A549 (cell line): Measurements from ENCODE around the gene COLEC12. TPM values are rescaled to one million over a fixed set of nuclear protein-coding genes. Genes with fewer than 3 reads are reported as not detected.
"Not testable (repeated sequence)": the region's sequence is repeated elsewhere in the genome, so short reads cannot be mapped to it uniquely, and the experiment has no call there.

Experiments
- ATAC-seq, 2 experiments: fragments of 200-7000 bp in 1 of 2; fragments of >200 bp in 1 of 2; cut with Nextera tagmentation in 1 of 2; cut with Tn5 transposase in 1 of 2; 3 replicates each; pipeline versions ENCODE4 v1.8.0 to v1.9.1; 2018 to 2020; ENCODE audit warnings: mild to moderate bottlenecking in 1 of 2, moderate library complexity in 1 of 2
- CTCF ChIA-PET: fragments of 300-600 bp; sonication (Branson Sonifier 250); formaldehyde crosslinking; extraction: SDS; loops from one replicate; lab custom pipeline; 2021; ENCODE audit warnings: antibody characterized with exemption, inconsistent platforms; lab: Yijun Ruan, JAX
- POLR2A ChIA-PET: fragments of 350-600 bp; formaldehyde crosslinking; extraction: SDS; loops from one replicate; lab custom pipeline; 2021; ENCODE audit warnings: antibody characterized with exemption, inconsistent platforms; lab: Yijun Ruan, JAX
- DNase-seq, 2 experiments: peaks; one replicate each; pipeline versions ENCODE4 v3.0.0 to v3.0.0-alpha.2; 2011 to 2016; ENCODE audit warnings: low read depth in 1 of 2, low spot score in 1 of 2
- FAIRE-seq: peaks from 2 replicates; lab custom pipeline; 2011; peaks lifted over from hg19 to GRCh38; lab: Jason Lieb, UNC
- H3K27ac ChIP-seq, 2 experiments: fragments of >200 bp; sonication (Bioruptor Twin); formaldehyde crosslinking; 3 replicates each; pipeline ENCODE4 v1.5.1; 2016 to 2017
- H3K4me1 ChIP-seq: fragments of >200 bp; sonication (Bioruptor Twin); formaldehyde crosslinking; 3 replicates; pipeline ENCODE4 v1.6.1; 2016
- H3K4me2 ChIP-seq: fragments of >200 bp; sonication (Bioruptor Twin); formaldehyde crosslinking; 3 replicates; pipeline ENCODE4 v1.6.1; 2016
- H3K4me3 ChIP-seq: fragments of >200 bp; sonication (Bioruptor Twin); formaldehyde crosslinking; 3 replicates; pipeline ENCODE4 v1.5.1; 2016
- H3K9me3 ChIP-seq: fragments of >200 bp; sonication (Bioruptor Twin); formaldehyde crosslinking; 3 replicates; pipeline ENCODE4 v1.6.1; 2016
- BHLHE40 ChIP-seq: IDR thresholded peaks from 2 replicates; pipeline ENCODE4 v1.6.1; 2012; ENCODE audit warnings: low read depth, low read length, inconsistent platforms
- CBX2 ChIP-seq: fragments of 200-600 bp; sonication (generic); IDR thresholded peaks from 2 replicates; pipeline ENCODE4 v1.6.1; 2016; ENCODE audit warnings: low read depth, mild to moderate bottlenecking, borderline replicate concordance
- CBX8 ChIP-seq: fragments of 200-600 bp; sonication (generic); IDR thresholded peaks from 2 replicates; pipeline ENCODE4 v1.6.1; 2016
- CHD4 ChIP-seq: fragments of 200-600 bp; sonication (generic); IDR thresholded peaks from 2 replicates; pipeline ENCODE4 v1.6.1; 2016; ENCODE audit warnings: antibody characterized with exemption, mild to moderate bottlenecking, borderline replicate concordance
- EHMT2 ChIP-seq: fragments of 200-600 bp; sonication (generic); IDR thresholded peaks from 2 replicates; pipeline ENCODE4 v1.6.1; 2016; ENCODE audit warnings: antibody characterized with exemption, low read depth, mild to moderate bottlenecking, moderate library complexity
- ESRRA ChIP-seq: fragments of 150-350 bp; IDR thresholded peaks from 2 replicates; pipeline ENCODE4 v1.6.1; 2014; ENCODE audit warnings: mild to moderate bottlenecking, low read length, borderline replicate concordance
- FOSL2 ChIP-seq, 2 experiments: fragments of 450-650 bp in 1 of 2; fragments of >200 bp in 1 of 2; sonication (Bioruptor Twin) in 1 of 2; formaldehyde crosslinking; IDR thresholded peaks; 2 replicates each; pipeline versions ENCODE4 v1.5.0 to v1.6.1; 2016 to 2020; ENCODE audit warnings: mild to moderate bottlenecking in 1 of 2, moderate library complexity in 1 of 2
- HDAC2 ChIP-seq: fragments of 200-600 bp; sonication (generic); IDR thresholded peaks from 2 replicates; pipeline ENCODE4 v1.6.1; 2016
- HOXB13 ChIP-seq: fragments of 250-450 bp; sonication (Bioruptor Pico); IDR thresholded peaks from 2 replicates; pipeline ENCODE4 v1.5.0; 2020; ENCODE audit warnings: low read depth, mild to moderate bottlenecking, moderate library complexity
- HOXB5 ChIP-seq: fragments of 250-450 bp; sonication (Bioruptor Pico); IDR thresholded peaks from 2 replicates; pipeline ENCODE4 v1.5.0; 2020; ENCODE audit warnings: mild to moderate bottlenecking, moderate library complexity
- MAFK ChIP-seq: fragments of 450-650 bp; IDR thresholded peaks from 2 replicates; pipeline ENCODE4 v1.6.1; 2014; ENCODE audit not compliant: partially characterized antibody
- MAZ ChIP-seq: fragments of 150-350 bp; IDR thresholded peaks from 2 replicates; pipeline ENCODE4 v1.6.1; 2014; ENCODE audit warnings: antibody characterized with exemption, low read depth, low read length, borderline replicate concordance
- NFE2L2 ChIP-seq: fragments of 150-350 bp; conservative IDR thresholded peaks from 2 replicates; pipeline ENCODE4 v1.6.1; 2014; ENCODE audit warnings: low read length
- NR3C1 ChIP-seq: fragments of >200 bp; sonication (Bioruptor Twin); formaldehyde crosslinking; IDR thresholded peaks from 3 replicates; pipeline ENCODE4 v1.6.1; 2017
- PHF8 ChIP-seq: fragments of 200-600 bp; sonication (generic); IDR thresholded peaks from 2 replicates; pipeline ENCODE4 v1.6.1; 2016; ENCODE audit warnings: low read depth, mild to moderate bottlenecking, antibody characterized with exemption, moderate library complexity, borderline replicate concordance
- POLR2A ChIP-seq: IDR thresholded peaks from 2 replicates; pipeline ENCODE4 v1.6.1; 2012; ENCODE audit warnings: mild to moderate bottlenecking, low read length
- RAD21 ChIP-seq, 2 experiments: fragments of >200 bp in 1 of 2; sonication (Bioruptor Twin) in 1 of 2; formaldehyde crosslinking in 1 of 2; IDR thresholded peaks in 1 of 2; conservative IDR thresholded peaks in 1 of 2; 2 replicates in 1 of 2; 3 replicates in 1 of 2; pipeline ENCODE4 v1.6.1; 2012 to 2018; ENCODE audit warnings: inconsistent platforms in 1 of 2
- RCOR1 ChIP-seq: fragments of 150-350 bp; IDR thresholded peaks from 2 replicates; pipeline ENCODE4 v1.6.1; 2014; ENCODE audit warnings: antibody characterized with exemption, low read length, low read depth
- SMC3 ChIP-seq: fragments of >200 bp; sonication (Bioruptor Twin); formaldehyde crosslinking; IDR thresholded peaks from 3 replicates; pipeline ENCODE4 v1.6.1; 2018; ENCODE audit warnings: inconsistent platforms
- TP53 ChIP-seq: fragments of 250-450 bp; sonication (Bioruptor Pico); IDR thresholded peaks from 2 replicates; pipeline ENCODE4 v1.5.0; 2021; ENCODE audit warnings: mild to moderate bottlenecking, moderate library complexity
- ZC3H11A ChIP-seq: fragments of 450-650 bp; IDR thresholded peaks from 2 replicates; pipeline ENCODE4 v1.6.1; 2014; ENCODE audit warnings: antibody characterized with exemption, mild to moderate bottlenecking
- WGBS: methylation state at CpG from one replicate; pipeline ENCODE4 v1.1.6; 2017; ENCODE audit errors: missing lambda C conversion rate; 5-methylcytosine and 5-hydroxymethylcytosine counted together
- polyA plus RNA-seq, 4 experiments: library from polyadenylated mRNA; depleted of rRNA in 3 of 4; stranded (reverse); fragments of >200 nt; fragmentation: RNase III in 1 of 4; extraction: RNeasy Plus Mini Kit Qiagen cat#74134 plus additional on column Dnase treatment in 1 of 4; gene quantifications; 2 replicates in 3 of 4; 3 replicates in 1 of 4; pipeline ENCODE4 v1.2.3, GENCODE V29; 2011 to 2017
- TF ChIP-seq, protein P1 (sequence below): fragments of >200 bp; sonication (Bioruptor Twin); formaldehyde crosslinking; IDR thresholded peaks from 3 replicates; pipeline ENCODE4 v1.5.1; 2016
- TF ChIP-seq, protein P2 (sequence below): fragments of 150-350 bp; IDR thresholded peaks from 2 replicates; pipeline ENCODE4 v1.6.1; 2014; ENCODE audit warnings: low read depth, mild to moderate bottlenecking, low read length

COLEC12 gene
- polyA plus RNA-seq, 2 of the 4 experiments (the other 2 are of a cell fraction), result 0.01 TPM; not detected in 1

DNA sequence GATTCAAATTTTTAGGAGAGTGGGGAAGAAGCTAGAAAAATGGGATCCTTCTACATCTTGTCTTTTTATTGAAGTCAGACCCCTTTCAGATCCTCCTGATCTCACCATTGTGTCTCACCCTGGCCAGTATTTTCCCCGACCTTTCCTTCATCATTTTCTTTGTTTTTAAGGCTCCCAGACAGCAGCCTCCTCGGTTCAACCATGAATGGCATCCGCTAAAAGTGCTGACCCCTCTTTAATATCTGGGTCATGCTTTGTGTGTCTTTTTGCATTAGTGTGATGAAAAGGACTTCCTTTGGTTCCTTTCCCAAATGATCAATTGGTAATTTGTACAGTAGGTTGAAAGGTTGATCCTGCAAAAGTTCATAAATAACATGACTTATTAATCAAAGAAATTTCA is 205.9 kb downstream of the COLEC12 start:
- H3K4me1 ChIP-seq, result no peaks in the 10 kb centered on the region
- ChIA-PET POLR2A (no interaction called here), CTCF (interaction anchor here (1.2 kb wide), 1 partner anchor 321 kb away, joined by 4 read pairs; no protein-coding TSS in a partner anchor)
- no peak for DNase-seq
- H3K4me2 ChIP-seq, result no peak overlapping the region
- WGBS, result 3% methylated on average over 3 of the region's 3 CpGs
- no peak for ATAC-seq
- H3K4me3 ChIP-seq, result no peak overlapping the region
- H3K9me3 ChIP-seq, result no peaks in the 10 kb centered on the region
- no peak overlapping the region for H3K27ac ChIP-seq
- FAIRE-seq, result no peak
- TF ChIP-seq, protein P1, sequence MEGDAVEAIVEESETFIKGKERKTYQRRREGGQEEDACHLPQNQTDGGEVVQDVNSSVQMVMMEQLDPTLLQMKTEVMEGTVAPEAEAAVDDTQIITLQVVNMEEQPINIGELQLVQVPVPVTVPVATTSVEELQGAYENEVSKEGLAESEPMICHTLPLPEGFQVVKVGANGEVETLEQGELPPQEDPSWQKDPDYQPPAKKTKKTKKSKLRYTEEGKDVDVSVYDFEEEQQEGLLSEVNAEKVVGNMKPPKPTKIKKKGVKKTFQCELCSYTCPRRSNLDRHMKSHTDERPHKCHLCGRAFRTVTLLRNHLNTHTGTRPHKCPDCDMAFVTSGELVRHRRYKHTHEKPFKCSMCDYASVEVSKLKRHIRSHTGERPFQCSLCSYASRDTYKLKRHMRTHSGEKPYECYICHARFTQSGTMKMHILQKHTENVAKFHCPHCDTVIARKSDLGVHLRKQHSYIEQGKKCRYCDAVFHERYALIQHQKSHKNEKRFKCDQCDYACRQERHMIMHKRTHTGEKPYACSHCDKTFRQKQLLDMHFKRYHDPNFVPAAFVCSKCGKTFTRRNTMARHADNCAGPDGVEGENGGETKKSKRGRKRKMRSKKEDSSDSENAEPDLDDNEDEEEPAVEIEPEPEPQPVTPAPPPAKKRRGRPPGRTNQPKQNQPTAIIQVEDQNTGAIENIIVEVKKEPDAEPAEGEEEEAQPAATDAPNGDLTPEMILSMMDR, result no peak
- TF ChIP-seq CBX2 (no peak), NR3C1 (no peak), ZC3H11A (no peak)

DNA sequence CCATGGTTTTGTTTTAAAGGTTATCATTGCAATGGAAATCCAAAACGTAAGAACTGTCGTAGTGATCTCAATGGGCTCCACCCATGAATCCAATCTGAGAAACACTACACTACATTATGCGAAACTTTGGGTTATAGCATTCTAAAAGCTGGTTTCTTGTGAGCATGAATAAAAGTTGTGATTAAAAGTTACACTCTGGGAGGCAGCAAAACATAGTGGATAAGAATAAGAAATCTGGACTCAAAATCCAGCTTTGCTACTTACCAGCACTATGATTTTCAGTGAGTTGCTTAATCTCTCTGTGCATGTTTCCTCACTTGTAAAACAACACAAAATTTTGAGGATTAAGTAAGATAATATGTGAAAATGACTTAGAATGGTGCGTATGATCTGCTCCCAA is 207.0 kb downstream of the COLEC12 start:
- DNase-seq, result no peak
- 59% methylated on average over 4 of the region's 4 CpGs for WGBS
- no peak for TF ChIP-seq HOXB13
- 0 out of 5 replicates have a peak, but pooled peaks of 1 of the 2 experiments have one; percentile 3 for TF ChIP-seq RAD21 (conservative IDR thresholded peaks at IDR 0.05 in 1 of 2, IDR thresholded peaks at IDR 0.05 in 1 of 2)
- TF ChIP-seq SMC3, result no peak

DNA sequence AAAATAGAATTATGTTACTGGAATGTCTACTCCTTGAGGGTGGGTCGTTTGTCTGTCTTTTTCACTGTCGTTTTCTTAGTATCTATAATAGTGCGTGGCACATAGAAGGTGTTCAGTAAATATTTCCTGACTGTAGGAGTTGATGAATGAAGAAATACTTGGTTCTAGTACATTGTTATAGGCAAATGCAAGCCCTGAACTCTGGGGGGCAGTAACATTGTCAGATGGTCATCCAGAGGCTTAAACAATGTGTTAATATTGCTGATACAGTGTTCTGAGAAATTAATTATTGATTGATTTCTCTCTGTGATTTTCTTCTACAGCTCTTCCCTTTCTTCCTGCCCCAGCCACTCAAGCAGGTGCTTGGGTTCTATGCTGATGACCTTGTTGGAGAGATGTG is 208.2 kb downstream of the COLEC12 start:
- peak; percentile 44 for TF ChIP-seq MAFK
- no peak for TF ChIP-seq CHD4
- TF ChIP-seq NFE2L2, result no peak
- TF ChIP-seq MAZ, result no peak
- no peak for TF ChIP-seq HDAC2
- TF ChIP-seq BHLHE40, result no peak
- TF ChIP-seq CBX8, result no peak
- TF ChIP-seq, all 56 proteins: peak for 1
- ATAC-seq (no peak), FAIRE-seq (no peak), DNase-seq (no peak)
- H3K4me2 ChIP-seq, result no peak overlapping the region
- no peaks in the 10 kb centered on the region for H3K4me1 ChIP-seq
- no peak overlapping the region for H3K27ac ChIP-seq
- 30% methylated on average over 3 of the region's 3 CpGs for WGBS
- ChIA-PET CTCF (interaction anchor here (1.2 kb wide), 1 partner anchor 324 kb away, joined by 3 read pairs; no protein-coding TSS in a partner anchor), POLR2A (no interaction called here)
- no peak overlapping the region for H3K4me3 ChIP-seq
- H3K9me3 ChIP-seq, result no peaks in the 10 kb centered on the region

More for the DNA sequence above, 207.0 kb downstream of the COLEC12 start:
- Histone ChIP-seq H3K4me1 (no peaks in the 10 kb centered on the region), H3K4me2 (no peak overlapping the region), H3K9me3 (no peaks in the 10 kb centered on the region), H3K27ac (no peak overlapping the region), H3K4me3 (no peak overlapping the region)
- ChIA-PET POLR2A (no interaction called here), CTCF (interaction anchor here (1.2 kb wide), 1 partner anchor 323 kb away, joined by 4 read pairs; no protein-coding TSS in a partner anchor)
- FAIRE-seq (no peak), ATAC-seq (no peak)

DNA sequence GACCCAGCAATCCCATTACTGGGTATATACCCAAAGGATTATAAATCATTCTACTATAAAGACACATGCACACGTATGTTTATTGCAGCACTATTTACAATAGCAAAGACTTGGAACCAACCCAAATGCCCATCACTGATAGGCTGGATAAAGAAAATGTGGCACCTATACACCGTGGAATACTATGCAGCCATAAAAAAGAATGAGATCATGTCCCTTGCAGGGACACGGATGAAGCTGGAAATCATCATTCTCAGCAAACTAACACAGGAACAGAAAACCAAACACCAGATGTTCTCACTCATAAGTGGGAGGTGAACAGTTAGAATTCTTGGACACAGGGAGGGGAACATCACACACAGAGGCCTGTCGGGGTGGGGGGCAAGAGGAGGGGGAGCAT is 210.5 kb downstream of the COLEC12 start:
- H3K27ac ChIP-seq, POLR2A ChIA-PET, H3K4me3 ChIP-seq, H3K4me2 ChIP-seq, H3K4me1 ChIP-seq, H3K9me3 ChIP-seq, FAIRE-seq, ATAC-seq, DNase-seq: not testable (repeated sequence)
- WGBS, result 42% methylated on average over 3 of the region's 4 CpGs
- CTCF ChIA-PET, result interaction anchor here (1.7 kb wide), 1 partner anchor 326 kb away, joined by 5 read pairs; no protein-coding TSS in a partner anchor

DNA sequence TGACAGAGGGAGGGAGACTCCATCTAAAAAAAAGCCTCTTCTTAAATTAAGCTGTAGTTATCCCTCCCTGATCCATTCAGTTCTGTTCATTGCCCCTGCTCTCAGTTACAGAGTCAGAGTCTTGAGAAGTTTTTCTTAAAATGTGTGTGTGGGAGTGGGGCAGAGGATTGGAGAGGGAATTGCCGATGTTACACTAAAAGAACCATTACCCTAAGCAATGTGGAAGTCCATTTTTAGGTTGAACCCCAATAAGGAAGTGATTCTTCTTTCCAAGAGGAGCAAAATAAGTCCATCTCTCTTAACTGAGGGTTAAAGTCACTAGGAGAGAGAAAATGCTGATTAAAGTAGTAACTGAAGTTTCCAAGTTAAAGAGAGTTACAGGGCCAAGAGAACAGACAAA is 211.5 kb downstream of the COLEC12 start:
- no peak for DNase-seq
- 9% methylated on average over 1 of the region's 1 CpG for WGBS
- H3K4me2 ChIP-seq, result no peak overlapping the region
- no peak for ATAC-seq
- ChIA-PET CTCF (no interaction called here), POLR2A (no interaction called here)
- FAIRE-seq, result no peak
- no peaks in the 10 kb centered on the region for H3K9me3 ChIP-seq
- H3K4me3 ChIP-seq, result no peak overlapping the region
- H3K27ac ChIP-seq, result no peak overlapping the region
- H3K4me1 ChIP-seq, result no peaks in the 10 kb centered on the region
- TF ChIP-seq PHF8 (no peak), HDAC2 (no peak), HOXB5 (CRISPR knock-in tag) (no peak), ZC3H11A (no peak), FOSL2 (IDR thresholded peaks at IDR 0.05) (no peak), FOSL2 (CRISPR knock-in tag; IDR thresholded peaks at IDR 0.05) (no peak), RCOR1 (no peak), NFE2L2 (no peak), TP53 (CRISPR knock-in tag) (no peak), ESRRA (no peak), EHMT2 (no peak), POLR2A (no peak)
- TF ChIP-seq, protein P1, result no peak
- TF ChIP-seq, protein P2, sequence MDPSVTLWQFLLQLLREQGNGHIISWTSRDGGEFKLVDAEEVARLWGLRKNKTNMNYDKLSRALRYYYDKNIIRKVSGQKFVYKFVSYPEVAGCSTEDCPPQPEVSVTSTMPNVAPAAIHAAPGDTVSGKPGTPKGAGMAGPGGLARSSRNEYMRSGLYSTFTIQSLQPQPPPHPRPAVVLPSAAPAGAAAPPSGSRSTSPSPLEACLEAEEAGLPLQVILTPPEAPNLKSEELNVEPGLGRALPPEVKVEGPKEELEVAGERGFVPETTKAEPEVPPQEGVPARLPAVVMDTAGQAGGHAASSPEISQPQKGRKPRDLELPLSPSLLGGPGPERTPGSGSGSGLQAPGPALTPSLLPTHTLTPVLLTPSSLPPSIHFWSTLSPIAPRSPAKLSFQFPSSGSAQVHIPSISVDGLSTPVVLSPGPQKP, result no peak
